ENCODE results near the gene PHF19. TPM values are rescaled to one million over a fixed set of nuclear protein-coding genes. Genes with fewer than 3 reads are reported as not detected.

PHF19 gene
- total and polyA plus RNA-seq, 5 donors = 16.0 to 21.3 (median 19.3) TPM

DNA sequence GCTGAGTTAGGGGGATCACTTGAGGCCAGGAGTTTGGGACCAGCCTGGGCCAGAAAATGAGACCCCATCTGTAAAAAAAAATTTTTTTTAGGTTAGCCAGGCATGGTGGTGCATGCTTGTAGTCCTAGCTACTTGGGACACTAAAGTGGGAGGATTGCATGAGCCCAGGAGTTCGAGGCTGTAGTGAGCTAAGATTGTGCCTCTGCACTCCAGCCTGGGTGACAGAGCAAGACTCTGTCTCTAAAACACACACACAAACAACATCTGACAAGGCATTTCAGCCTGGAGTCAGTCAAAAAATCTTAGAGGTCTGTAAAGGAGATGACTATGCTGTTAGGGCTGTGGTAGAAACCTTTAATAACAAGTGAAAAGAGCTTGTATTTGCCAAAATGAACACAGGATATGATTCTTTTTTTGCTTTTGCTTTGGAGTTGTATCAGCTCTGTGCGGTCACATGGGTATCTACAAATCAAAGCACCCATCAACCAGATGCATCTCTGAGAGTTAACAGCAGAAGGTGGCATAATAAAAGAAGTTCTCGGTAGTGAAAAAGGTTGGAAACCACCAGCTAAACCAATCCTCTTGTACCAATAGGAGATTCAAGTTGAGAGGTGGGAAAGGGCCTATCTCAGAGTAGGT, 30.6 kb downstream of the PHF19 start:
- H3K27ac ChIP-seq (ENCODE audit: low read length) = no peak overlapping the region
- no peak overlapping the region for H3K4me3 ChIP-seq (ENCODE audit: low read length)
- DNase-seq (no peak), ATAC-seq (no peak)
- H3K4me1 ChIP-seq (ENCODE audit: control insufficient read depth, insufficient read depth, low read length) = peaks cover 10% of the 10 kb centered on the region
- no peaks in the 10 kb centered on the region for H3K9me3 ChIP-seq (ENCODE audit: control insufficient read depth, low read length)
- intact Hi-C loops (cut with DNase I) = no loop called here
- WGBS = 82% methylated on average over 3 of the region's 3 CpGs
- no peaks in the 10 kb centered on the region for H3K27me3 ChIP-seq (ENCODE audit: control insufficient read depth, insufficient read depth)

DNA sequence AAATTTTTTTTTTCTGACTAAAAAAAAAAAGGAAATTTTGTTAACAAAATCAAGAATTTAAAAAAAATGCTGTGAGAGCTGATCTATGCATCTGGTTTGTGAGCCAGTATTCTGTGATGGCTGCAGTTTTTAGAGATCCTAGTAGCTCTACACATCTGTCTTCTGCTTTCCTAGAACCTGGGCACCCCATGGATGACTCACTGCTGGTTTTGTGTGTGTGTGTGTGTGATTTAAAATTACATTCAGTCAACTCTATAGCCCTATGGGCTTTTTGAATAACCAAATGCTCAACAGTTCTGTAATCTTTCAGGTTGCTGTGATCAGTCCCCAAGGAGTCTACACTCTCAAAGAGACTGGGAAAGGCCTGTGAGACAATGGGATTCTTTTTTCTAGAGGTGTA, 31.7 kb downstream of the PHF19 start:
- no peak overlapping the region for H3K27ac ChIP-seq (ENCODE audit: low read length)
- peaks cover 10% of the 10 kb centered on the region for H3K4me1 ChIP-seq (ENCODE audit: control insufficient read depth, insufficient read depth, low read length)
- no peaks in the 10 kb centered on the region for H3K9me3 ChIP-seq (ENCODE audit: control insufficient read depth, low read length)
- intact Hi-C loops (cut with DNase I) = no loop called here
- ATAC-seq = no peak
- DNase-seq = no peak
- H3K27me3 ChIP-seq (ENCODE audit: control insufficient read depth, insufficient read depth) = no peaks in the 10 kb centered on the region
- no peak overlapping the region for H3K4me3 ChIP-seq (ENCODE audit: low read length)

DNA sequence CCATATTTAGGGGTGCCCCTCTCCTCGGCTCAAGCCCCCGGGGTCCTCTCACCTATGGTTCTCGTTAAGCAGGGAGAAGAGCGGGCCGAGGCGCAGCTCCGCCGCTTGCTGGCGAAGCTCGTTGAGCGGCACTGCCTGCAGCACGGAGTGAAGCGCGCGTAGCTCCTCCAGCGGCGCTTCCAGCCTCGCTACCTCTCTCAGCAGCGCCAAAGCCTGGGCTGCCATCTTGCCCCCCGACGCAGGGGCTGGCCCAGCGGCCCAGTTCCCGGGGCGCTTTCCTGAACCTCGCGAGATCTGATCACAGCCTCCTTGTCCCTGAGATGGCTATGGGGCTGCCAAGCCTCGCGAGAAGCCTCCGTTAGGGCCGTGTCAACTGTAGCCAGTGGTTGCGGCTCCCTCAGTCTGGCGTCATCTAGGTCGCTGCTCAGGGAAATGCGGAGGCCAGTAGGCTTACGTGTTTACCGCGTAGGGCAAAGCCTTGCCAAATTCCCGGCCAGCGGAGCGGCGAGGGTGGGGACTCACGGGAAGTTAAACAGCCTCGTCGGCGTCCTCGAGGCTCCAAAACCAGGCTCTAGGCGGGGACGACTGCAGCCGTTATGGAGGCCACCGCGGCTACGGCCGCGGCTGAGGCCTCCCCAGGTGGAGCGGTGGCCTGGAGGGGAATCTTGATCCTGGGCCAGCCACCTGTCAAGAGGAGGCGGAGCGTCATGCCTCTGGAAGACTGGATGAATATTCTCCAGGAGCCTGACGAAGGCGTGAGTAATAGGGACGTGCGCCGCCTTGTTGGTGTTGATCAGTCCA, 34.1 kb downstream of the PHF19 start, which contains the start of gene PSMD5:
Gene PSMD5 (minus strand): TSS at position 238 of the 801 bp plus-strand sequence. CDS start 13 bp downstream, at position 225.
- intact Hi-C loops (cut with DNase I) = no loop called here
- ATAC-seq = peak; percentile 99
- H3K4me1 ChIP-seq (ENCODE audit: control insufficient read depth, insufficient read depth, low read length) = peaks cover 10% of the 10 kb centered on the region
- WGBS = 5% methylated on average over 62 of the region's 62 CpGs
- H3K27me3 ChIP-seq (ENCODE audit: control insufficient read depth, insufficient read depth) = no peaks in the 10 kb centered on the region
- peak within 1 kb of the TSS; percentile 84 for H3K27ac ChIP-seq (ENCODE audit: low read length)
- peak within 1 kb of the TSS; percentile 87 for H3K4me3 ChIP-seq (ENCODE audit: low read length)
- no peaks in the 10 kb centered on the region for H3K9me3 ChIP-seq (ENCODE audit: control insufficient read depth, low read length)
- peak; percentile 99 to 100 (median 100) for DNase-seq

DNA sequence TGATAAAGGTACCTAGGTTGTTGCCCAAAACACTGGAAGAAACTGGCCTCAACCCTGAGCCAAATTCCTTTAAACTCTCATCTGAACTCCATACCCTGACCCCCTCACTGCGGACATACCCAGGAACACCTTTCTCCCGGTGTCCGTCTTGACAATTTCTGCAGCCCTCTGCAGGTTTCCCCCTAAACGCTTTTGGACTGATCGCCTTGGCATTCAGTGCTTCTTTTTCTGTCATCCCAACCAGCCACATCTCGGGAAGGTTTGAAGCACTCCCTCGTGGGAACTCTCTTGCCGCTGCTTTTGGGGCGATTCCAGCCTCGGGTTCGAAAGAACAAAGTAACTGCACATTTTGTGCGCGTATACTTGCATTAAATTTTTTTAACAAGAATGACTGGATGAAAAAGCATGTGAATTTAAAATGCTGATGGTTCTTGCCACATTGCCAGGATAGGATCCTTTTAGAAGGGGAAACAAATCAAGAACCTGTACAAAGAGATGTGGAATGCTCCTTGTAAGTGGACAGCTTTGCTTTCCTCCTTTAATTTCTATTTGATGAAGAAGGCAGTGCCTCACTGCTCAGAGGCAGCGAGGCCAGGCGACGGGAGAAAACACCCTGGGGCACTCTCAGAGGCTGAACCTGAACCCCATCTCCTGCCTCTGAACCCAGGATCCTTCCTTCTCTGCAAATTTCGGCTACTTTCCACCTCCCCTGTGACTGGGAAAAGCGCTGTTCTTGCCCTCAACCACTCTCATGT, 34.9 kb downstream of the PHF19 start:
- H3K4me3 ChIP-seq (ENCODE audit: low read length) = peak overlapping the region; percentile 87
- H3K4me1 ChIP-seq (ENCODE audit: control insufficient read depth, insufficient read depth, low read length) = peaks cover 8% of the 10 kb centered on the region
- intact Hi-C loops (cut with DNase I) = no loop called here
- 37% methylated on average over 18 of the region's 18 CpGs for WGBS
- DNase-seq (no peak), ATAC-seq (peak; percentile 5 to 32)
- no peaks in the 10 kb centered on the region for H3K27me3 ChIP-seq (ENCODE audit: control insufficient read depth, insufficient read depth)
- peak overlapping the region; percentile 84 for H3K27ac ChIP-seq (ENCODE audit: low read length)
- no peaks in the 10 kb centered on the region for H3K9me3 ChIP-seq (ENCODE audit: control insufficient read depth, low read length)

DNA sequence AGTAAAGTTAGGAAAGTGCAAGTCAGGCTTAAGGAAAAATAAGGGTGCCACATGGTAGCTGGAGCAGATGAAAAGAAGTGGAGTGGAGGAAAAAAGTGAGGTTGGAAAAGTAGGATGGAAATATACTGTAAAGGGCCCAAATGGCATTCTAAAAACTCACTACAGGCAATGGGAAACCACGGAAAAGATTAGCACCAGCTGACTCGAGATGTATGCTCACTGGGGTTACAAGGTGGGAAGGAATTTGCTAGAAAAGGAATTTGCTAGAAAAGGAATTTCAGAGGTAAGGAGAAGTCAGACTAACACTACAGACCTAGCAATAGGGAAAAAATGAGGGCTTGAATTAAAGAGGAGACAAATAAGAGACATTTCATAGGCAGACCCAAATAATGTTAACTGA, 37.8 kb downstream of the PHF19 start:
- no peak for DNase-seq
- peaks cover 8% of the 10 kb centered on the region for H3K4me1 ChIP-seq (ENCODE audit: control insufficient read depth, insufficient read depth, low read length)
- no peak for ATAC-seq
- H3K27ac ChIP-seq (ENCODE audit: low read length) = no peak overlapping the region
- intact Hi-C loops (cut with DNase I) = no loop called here
- no peaks in the 10 kb centered on the region for H3K9me3 ChIP-seq (ENCODE audit: control insufficient read depth, low read length)
- no peak overlapping the region for H3K4me3 ChIP-seq (ENCODE audit: low read length)
- no peaks in the 10 kb centered on the region for H3K27me3 ChIP-seq (ENCODE audit: control insufficient read depth, insufficient read depth)
- 68% methylated on average over 2 of the region's 2 CpGs for WGBS

DNA sequence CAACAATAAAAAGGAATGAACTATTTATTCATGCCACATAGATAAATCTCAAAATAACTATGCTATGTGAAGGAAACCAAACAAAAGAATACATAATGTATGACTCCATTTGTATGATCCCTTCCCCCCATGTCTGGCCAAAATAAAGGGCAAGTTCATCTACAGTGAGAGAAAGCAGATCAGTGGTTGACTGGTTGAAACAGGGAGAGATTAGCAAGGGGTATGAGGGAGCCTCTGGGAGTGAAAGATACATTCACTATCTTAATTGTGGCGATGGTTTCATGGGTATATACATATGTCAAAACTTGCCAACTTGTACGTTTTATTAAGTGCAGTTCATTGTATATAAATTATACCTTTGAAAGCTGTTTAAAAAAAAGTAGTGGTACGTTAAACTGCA, 39.1 kb downstream of the PHF19 start:
- no peak for DNase-seq
- H3K4me1 ChIP-seq (ENCODE audit: control insufficient read depth, insufficient read depth, low read length) = peaks cover 4% of the 10 kb centered on the region
- intact Hi-C loops (cut with DNase I) = no loop called here
- no peaks in the 10 kb centered on the region for H3K9me3 ChIP-seq (ENCODE audit: control insufficient read depth, low read length)
- H3K4me3 ChIP-seq (ENCODE audit: low read length) = no peak overlapping the region
- no peak overlapping the region for H3K27ac ChIP-seq (ENCODE audit: low read length)
- H3K27me3 ChIP-seq (ENCODE audit: control insufficient read depth, insufficient read depth) = no peaks in the 10 kb centered on the region
- ATAC-seq = no peak
- WGBS = 85% methylated on average over 3 of the region's 3 CpGs

DNA sequence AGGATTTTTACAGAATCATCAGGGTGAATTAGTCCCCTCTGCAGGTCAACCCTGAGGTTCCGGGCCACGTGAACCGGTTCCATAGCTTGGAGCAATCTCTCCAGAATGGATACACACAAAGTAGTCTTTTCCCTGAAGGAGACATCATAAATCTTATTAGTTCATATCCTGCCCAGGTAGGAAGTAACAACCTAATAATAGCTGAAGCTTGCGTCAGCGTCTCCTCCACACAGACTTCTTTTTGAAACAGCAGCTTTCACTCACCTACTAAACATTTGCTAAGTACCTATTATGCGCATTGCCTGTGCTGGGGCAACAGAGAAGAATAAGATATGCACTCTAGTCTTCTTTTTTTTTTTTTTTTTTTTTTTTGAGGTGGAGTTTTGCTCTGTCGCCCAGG, 43.7 kb downstream of the PHF19 start:
- DNase-seq = no peak
- H3K4me1 ChIP-seq (ENCODE audit: control insufficient read depth, insufficient read depth, low read length) = no peaks in the 10 kb centered on the region
- no peak overlapping the region for H3K27ac ChIP-seq (ENCODE audit: low read length)
- intact Hi-C loops (cut with DNase I) = no loop called here
- 96% methylated on average over 7 of the region's 7 CpGs for WGBS
- no peaks in the 10 kb centered on the region for H3K9me3 ChIP-seq (ENCODE audit: control insufficient read depth, low read length)
- no peak for ATAC-seq
- no peak overlapping the region for H3K4me3 ChIP-seq (ENCODE audit: low read length)
- H3K27me3 ChIP-seq (ENCODE audit: control insufficient read depth, insufficient read depth) = no peaks in the 10 kb centered on the region

DNA sequence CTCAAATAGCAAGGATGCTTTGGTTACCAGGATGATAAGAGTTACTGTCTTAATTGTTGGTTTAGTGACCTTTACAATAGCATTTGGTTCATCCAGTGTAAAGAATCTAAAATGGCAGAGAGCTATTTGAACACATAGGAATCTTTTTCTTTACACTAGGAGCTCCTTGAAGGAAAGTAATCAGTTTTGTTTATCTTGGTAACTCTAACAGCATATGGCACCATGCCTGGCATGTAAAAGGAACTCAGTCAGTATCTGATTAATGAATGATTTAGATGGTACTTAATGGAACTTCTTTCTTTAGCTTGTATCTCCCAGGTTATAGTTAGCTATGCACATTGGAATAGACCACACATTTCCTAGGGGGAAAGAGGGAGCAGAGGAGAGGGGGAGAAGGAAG, 44.2 kb downstream of the PHF19 start:
- Histone ChIP-seq H3K27me3 (ENCODE audit: control insufficient read depth, insufficient read depth) (no peaks in the 10 kb centered on the region), H3K9me3 (ENCODE audit: control insufficient read depth, low read length) (no peaks in the 10 kb centered on the region), H3K27ac (ENCODE audit: low read length) (no peak overlapping the region), H3K4me3 (ENCODE audit: low read length) (no peak overlapping the region), H3K4me1 (ENCODE audit: control insufficient read depth, insufficient read depth, low read length) (no peaks in the 10 kb centered on the region)
- DNase-seq (no peak), ATAC-seq (no peak)
- intact Hi-C loops (cut with DNase I) = no loop called here

DNA sequence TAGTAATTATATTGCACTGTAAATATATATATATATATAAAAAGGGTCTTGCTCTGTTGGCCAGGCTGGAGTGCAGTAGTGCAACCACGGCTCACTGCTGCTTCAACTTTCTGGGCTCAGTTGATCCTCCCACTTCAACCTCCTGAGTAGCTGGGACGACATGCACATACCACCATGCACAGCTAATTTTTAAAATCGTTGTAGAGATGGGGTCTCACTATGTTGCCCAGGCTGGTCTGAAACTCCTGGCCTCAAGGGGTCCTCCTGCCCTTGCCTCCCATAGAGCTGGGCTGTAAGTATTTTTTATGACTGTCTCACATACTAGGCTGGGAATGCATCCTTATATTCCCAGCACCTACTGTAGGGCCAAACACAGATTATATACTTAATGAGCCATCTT, 46.1 kb downstream of the PHF19 start:
- 95% methylated on average over 3 of the region's 3 CpGs for WGBS

DNA sequence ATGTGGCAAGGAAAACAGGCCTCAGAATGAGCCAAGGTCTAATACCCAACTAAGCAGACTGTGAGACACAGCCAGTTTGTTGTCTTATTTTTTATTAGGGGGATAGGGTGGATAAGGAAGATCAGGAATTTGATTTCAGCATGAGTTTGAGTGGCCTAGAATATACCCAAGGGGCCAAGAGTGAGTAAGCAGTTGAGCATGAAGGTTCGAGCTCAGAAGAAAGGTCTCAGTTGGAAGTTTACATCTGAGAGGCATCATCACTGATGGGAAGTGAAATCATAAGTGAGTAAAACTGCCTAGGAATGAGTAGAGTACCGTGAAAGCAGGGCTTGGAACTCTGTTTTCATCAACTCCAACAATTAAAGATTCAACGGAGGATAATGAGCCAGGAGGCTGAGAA, 46.8 kb downstream of the PHF19 start:
- Histone ChIP-seq H3K9me3 (ENCODE audit: control insufficient read depth, low read length) (no peaks in the 10 kb centered on the region), H3K27me3 (ENCODE audit: control insufficient read depth, insufficient read depth) (no peaks in the 10 kb centered on the region), H3K27ac (ENCODE audit: low read length) (no peak overlapping the region), H3K4me3 (ENCODE audit: low read length) (no peak overlapping the region), H3K4me1 (ENCODE audit: control insufficient read depth, insufficient read depth, low read length) (no peaks in the 10 kb centered on the region)
- no peak for ATAC-seq
- WGBS = 93% methylated on average over 3 of the region's 3 CpGs
- intact Hi-C loops (cut with DNase I) = no loop called here
- no peak for DNase-seq

More for the DNA sequence above, 46.1 kb downstream of the PHF19 start:
- H3K4me3 ChIP-seq (ENCODE audit: low read length) = no peak overlapping the region
- no peak for DNase-seq
- H3K27ac ChIP-seq (ENCODE audit: low read length) = no peak overlapping the region
- H3K27me3 ChIP-seq (ENCODE audit: control insufficient read depth, insufficient read depth) = no peaks in the 10 kb centered on the region
- intact Hi-C loops (cut with DNase I) = no loop called here
- H3K4me1 ChIP-seq (ENCODE audit: control insufficient read depth, insufficient read depth, low read length) = no peaks in the 10 kb centered on the region
- ATAC-seq = no peak
- no peaks in the 10 kb centered on the region for H3K9me3 ChIP-seq (ENCODE audit: control insufficient read depth, low read length)

DNA sequence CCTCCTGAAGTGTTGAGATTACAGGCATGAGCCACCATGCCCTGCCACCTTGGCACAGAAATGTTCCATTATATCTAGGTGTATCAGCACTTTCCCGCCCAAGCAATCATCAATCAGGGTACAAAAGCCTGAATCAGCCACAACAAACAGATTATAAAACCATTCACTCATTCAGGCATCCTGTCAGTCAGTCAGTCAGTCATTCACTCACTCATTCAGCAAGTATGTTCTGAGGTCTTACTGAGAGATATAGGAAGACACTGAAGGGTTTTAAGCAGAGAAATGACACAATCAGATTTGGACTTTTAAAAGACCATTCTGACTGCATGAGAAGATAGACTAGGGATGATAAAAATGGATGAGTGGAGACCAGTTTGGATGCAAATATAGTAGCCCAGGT, 47.3 kb downstream of the PHF19 start:
- no peaks in the 10 kb centered on the region for H3K27me3 ChIP-seq (ENCODE audit: control insufficient read depth, insufficient read depth)
- no peaks in the 10 kb centered on the region for H3K4me1 ChIP-seq (ENCODE audit: control insufficient read depth, insufficient read depth, low read length)
- H3K27ac ChIP-seq (ENCODE audit: low read length) = no peak overlapping the region
- H3K9me3 ChIP-seq (ENCODE audit: control insufficient read depth, low read length) = no peaks in the 10 kb centered on the region
- DNase-seq = no peak
- 97% methylated on average over 1 of the region's 1 CpG for WGBS
- no peak overlapping the region for H3K4me3 ChIP-seq (ENCODE audit: low read length)
- no peak for ATAC-seq
- intact Hi-C loops (cut with DNase I) = no loop called here

Measured in right cardiac atrium (tissue), 5 donors.